ENCODE results near the gene TMEM60.

- TF ChIP-seq CTCF (IDR thresholded peaks at IDR 0.05) (no peak), POLR2A (IDR thresholded peaks at IDR 0.05) (no peak), POLR2AphosphoS5 (IDR thresholded peaks at IDR 0.05) (no peak)
These were observed 15.9 kb downstream of the TMEM60 start for GRCh38 chr7:77782383-77782782.
